HG02840 (cell line): ENCODE data around the gene KIAA1210.
"Not testable (repeated sequence)": the region's sequence is repeated elsewhere in the genome, so short reads cannot be mapped to it uniquely, and the experiment has no call there.

ENCODE experiments used
- ATAC-seq: cut with Tn5 transposase; IDR thresholded peaks from one replicate; pipeline ENCODE4 v1.9.1; 2021; ENCODE audit warnings: mild to moderate bottlenecking, moderate library complexity, moderate number of reproducible peaks; ENCODE audit not compliant: unreplicated experiment, low FRiP score

The KIAA1210 gene

GRCh38 chrX:119041175-119041574 is 86.4 kb downstream of the KIAA1210 start:
- ATAC-seq: no peak

GRCh38 chrX:119040432-119040831 is 87.2 kb downstream of the KIAA1210 start:
- no peak for ATAC-seq

GRCh38 chrX:119036107-119037029 is 91.2 kb downstream of the KIAA1210 start:
- ATAC-seq: no peak

- no peak for ATAC-seq
Measured at GRCh38 chrX:119030990-119031389, 96.6 kb downstream of the KIAA1210 start.

- not testable (repeated sequence) for ATAC-seq
Measured at GRCh38 chrX:119029656-119030055, 98.0 kb downstream of the KIAA1210 start.

GRCh38 chrX:119028733-119029330 is 98.8 kb downstream of the KIAA1210 start:
- no peak for ATAC-seq
